B cell (primary cell): ENCODE data around the gene PLA2G2D.
A peak's percentile ranks its signal among the peaks of the same experiment; 100 is the strongest.

Experiments used
- EZH2 ChIP-seq: IDR thresholded peaks from 2 replicates; pipeline ENCODE4 v1.6.1; 2012; ENCODE audit warnings: borderline replicate concordance, low read depth, mild to moderate bottlenecking, moderate library complexity, low read length; ENCODE audit not compliant: insufficient read depth, poor library complexity, severe bottlenecking
- TF ChIP-seq, protein P1 (sequence below): fragments of 200-600 bp; IDR thresholded peaks from one replicate; pipeline ENCODE4 v1.8.0; 2022; ENCODE audit warnings: antibody characterized with exemption, mild to moderate bottlenecking

DNA sequence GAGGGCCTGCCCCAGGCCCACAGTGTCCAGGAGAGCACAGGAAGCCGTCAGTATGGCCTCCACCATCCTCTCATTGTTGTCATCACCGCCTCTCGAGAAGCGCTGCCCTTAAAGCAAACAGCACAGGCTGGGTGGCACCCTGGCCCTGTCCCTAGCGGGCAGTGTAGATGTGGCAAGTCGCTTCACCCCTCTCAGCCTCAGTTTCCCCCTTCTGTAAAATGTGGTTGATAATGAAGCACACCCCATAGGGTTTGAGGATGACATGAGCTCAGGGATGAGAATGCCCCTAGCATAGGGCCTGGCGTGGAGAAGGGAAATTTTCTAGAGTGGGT is 33.2 kb upstream of the PLA2G2D start:
- TF ChIP-seq, protein P1, sequence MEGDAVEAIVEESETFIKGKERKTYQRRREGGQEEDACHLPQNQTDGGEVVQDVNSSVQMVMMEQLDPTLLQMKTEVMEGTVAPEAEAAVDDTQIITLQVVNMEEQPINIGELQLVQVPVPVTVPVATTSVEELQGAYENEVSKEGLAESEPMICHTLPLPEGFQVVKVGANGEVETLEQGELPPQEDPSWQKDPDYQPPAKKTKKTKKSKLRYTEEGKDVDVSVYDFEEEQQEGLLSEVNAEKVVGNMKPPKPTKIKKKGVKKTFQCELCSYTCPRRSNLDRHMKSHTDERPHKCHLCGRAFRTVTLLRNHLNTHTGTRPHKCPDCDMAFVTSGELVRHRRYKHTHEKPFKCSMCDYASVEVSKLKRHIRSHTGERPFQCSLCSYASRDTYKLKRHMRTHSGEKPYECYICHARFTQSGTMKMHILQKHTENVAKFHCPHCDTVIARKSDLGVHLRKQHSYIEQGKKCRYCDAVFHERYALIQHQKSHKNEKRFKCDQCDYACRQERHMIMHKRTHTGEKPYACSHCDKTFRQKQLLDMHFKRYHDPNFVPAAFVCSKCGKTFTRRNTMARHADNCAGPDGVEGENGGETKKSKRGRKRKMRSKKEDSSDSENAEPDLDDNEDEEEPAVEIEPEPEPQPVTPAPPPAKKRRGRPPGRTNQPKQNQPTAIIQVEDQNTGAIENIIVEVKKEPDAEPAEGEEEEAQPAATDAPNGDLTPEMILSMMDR: peak; percentile 63
- TF ChIP-seq EZH2: no peak
